ENCODE data around the gene ELMO2.

ELMO2 gene

GRCh38 chr20:46350201-46350985, 56.0 kb downstream of the ELMO2 start:
- no peak for DNase-seq

DNA sequence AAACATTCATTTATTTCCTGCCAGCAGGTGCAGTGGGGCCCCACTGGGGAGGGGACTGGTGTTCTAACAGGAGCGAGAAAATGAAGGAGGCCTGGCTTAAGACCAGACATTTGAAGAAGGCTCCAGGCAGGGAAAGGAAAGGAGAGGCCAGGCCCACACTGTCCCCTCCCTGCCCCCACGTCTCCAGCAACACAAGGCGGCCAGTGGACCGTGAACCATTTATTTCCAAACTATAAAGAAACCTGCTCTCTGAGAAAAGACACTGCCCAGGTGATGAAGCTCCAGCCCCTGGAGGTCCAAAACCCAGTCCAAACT, 56.7 kb downstream of the ELMO2 start:
- no peak for DNase-seq

GRCh38 chr20:46349035-46349741, 57.2 kb downstream of the ELMO2 start:
- DNase-seq, result no peak

- no peak for DNase-seq
These were observed 58.3 kb downstream of the ELMO2 start for GRCh38 chr20:46347841-46348803.

DNA sequence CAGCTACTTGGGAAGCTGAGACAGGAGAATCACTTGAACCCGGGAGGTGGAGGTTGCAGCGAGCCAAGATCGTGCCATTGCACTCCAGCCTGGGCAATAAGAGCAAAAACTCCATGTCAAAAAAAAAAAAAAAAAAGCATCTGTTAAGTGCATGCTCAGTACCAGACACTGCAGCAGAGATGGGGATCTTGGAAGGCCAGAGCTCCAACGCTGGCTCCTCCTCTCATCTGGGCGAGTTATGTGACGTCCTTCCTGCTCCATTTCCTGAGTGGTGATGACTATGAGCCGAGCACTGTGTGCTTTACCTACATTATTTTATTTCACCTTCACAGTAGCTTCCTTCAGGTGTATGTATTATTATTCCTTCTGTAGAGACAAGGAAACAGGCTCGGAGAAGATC, 59.6 kb downstream of the ELMO2 start:
- no peak for DNase-seq

- DNase-seq, result no peak
These were observed 61.8 kb downstream of the ELMO2 start for GRCh38 chr20:46344488-46345162.

- DNase-seq, result no peak
These were observed 62.4 kb downstream of the ELMO2 start for GRCh38 chr20:46343975-46344357.

DNA sequence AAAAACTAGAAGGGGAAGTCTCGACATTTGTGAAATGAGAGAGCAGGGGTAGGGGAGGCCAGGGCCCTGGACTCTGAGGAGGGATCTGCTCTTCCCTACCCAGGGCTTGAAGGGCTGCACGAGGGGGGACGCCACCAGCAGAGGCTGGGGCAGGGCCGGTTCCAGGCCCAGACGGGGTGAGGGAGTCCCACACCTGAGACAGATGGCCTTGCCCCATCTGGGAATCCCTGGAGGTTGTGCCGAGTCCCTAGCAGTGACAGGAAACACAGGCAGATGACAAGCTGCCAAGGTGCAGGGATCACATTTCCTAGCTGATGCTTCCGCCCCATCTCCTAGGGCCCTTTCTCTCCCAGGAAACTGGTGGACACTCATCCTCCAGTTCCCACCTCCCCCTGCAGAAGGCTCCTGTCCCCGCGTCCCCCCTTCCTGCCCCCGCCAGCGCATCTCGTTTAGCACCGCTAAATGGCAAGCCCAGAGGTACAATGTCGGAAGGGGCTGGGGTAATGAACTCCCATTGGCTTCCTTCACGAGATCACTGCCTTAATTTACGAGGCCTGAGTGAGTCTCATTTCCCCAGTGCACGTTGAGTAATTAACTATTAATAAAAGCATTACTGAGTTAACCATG, 63.0 kb downstream of the ELMO2 start:
- DNase-seq, result no peak

DNA sequence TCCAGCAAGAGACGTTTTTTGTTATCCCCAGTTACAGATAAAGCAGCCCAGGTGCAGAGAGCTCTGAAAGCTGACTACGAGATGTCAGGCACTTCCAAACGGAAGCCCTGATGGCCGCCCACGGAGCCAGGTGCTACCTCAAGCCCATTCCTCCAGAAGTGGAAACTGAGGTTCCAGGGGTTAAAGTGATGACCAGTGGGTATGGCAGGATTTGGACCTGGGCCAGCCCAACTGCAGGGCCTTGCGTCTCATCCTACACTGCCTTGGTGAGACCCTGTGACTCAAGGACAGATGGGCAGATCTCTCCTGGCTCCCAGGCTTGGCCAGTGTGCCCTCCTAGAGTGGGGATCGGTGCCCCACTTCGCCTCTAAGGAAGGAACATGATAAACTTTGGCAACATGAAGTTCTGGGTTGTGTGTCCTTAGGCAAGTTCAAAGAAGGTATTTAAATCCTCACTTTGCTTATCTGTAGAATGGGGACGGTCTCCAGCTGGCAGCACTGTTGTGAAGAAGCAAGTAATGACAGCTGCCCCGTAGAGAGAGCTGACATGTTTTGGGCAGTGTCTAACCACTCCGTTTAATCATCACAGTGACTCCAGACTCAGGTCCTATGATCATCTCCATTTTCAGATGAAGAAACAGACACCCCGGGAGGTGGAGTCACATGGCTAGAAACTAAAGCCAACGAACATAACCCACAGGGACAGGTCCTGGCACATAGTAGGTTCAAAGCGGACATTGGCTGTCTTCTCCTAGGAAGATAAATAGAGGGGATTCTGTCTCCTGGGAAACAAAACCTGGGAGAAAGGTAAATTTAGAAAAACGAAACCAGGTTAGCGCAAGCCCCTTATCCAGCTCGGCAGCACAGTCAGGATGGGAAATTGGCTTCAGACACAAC, 63.7 kb downstream of the ELMO2 start:
- no peak for DNase-seq

DNA sequence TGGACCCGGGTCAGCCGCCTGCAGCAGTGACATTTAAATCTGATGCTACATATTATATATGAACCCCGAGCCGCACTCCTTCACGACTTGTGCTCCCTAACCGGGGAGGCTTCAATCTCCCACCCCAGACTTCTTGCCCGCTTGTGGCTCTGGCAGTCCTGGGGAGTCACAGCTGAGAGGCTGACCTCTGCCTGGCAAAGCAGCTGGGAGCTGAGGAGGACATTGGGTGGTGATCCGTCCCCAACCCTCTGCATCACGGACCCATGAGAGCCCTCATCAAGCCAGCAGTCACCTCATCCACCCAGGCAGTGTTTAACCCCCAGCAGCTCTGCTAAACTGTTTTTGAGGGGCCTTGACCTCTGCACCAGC, 64.4 kb downstream of the ELMO2 start:
- no peak for DNase-seq

DNA sequence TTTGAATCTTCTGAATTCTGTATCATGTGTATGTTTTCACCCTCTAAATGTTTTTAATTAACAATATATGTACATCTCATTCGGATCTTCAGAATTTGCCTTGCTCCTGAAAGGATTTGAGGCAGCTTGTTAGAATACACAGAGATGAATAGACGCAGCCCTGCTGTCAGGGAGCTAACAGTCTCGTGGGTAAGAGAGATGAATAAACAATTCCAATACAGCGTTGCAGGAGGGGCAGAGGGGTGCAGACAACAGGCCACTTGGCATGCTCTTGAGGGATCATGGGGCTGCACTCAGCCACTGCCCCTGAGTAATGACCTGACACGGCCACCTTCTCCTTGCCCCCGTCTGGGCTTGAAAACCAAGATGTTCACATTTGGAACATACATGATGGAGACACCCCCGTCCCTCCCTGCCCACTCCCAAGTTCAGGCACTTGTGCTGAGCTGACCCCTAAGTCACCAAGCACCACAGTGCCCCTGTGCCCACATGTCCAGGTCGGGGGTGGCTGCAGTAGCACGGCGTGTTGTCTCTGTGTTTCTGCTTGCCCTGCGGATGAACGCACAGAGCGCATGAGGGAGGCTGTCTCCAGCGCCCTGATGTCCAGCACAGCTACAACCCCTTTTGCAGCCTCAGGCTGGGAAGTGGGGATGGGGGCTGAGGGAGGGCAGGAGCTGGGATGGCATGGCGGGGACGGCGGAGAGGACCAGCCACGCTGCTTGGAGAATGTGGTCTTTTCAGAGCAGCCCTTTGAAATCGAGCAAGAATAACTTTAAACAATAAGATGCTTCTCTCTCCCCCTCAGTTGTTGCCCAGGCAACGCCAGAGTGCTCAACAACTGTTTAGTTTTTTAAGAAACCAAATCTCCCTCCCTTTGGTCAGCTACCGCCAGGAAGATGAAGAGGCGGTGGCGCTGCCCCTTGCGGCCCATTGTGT, 65.1 kb downstream of the ELMO2 start:
- DNase-seq, result no peak

DNA sequence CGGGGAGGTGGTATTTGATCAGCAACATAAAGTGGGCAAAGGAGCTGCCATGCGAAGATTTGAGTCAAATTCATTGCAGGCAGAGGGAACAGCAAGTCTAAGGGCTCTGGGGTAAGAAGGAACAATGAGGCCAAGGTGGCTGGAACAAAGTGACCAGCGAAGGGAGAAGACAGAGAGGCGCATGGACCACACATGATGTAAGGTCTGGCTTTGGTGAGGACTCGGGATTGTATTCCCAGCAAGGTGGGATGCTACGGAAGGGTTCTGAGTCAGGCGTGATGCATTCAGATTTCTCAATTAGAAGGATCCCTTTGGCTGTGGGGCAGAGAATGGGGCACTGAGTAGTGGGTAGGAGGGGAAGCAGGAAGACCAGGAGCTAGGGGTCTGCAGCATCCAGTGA, 67.4 kb downstream of the ELMO2 start:
- DNase-seq, result no peak

DNA sequence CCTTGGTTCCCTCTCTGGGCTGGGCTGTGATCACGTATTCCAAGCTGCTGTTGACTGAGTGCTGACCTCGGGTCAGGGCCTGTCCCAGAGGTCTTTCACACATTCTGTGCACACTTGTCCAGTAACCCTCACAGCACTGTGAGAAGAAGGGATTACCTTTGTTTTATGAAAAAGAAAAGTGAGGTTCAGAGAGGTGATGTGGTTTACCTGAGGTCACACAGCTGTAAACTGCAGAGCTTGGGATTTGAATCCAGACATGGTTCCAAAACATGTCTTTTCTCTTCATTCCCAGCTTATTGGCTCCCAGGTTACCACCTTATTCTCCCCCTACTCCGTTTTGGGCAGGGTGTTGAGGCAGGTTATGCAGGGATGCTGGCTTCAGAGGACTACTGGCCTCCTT, 69.7 kb downstream of the ELMO2 start:
- DNase-seq, result no peak

DNA sequence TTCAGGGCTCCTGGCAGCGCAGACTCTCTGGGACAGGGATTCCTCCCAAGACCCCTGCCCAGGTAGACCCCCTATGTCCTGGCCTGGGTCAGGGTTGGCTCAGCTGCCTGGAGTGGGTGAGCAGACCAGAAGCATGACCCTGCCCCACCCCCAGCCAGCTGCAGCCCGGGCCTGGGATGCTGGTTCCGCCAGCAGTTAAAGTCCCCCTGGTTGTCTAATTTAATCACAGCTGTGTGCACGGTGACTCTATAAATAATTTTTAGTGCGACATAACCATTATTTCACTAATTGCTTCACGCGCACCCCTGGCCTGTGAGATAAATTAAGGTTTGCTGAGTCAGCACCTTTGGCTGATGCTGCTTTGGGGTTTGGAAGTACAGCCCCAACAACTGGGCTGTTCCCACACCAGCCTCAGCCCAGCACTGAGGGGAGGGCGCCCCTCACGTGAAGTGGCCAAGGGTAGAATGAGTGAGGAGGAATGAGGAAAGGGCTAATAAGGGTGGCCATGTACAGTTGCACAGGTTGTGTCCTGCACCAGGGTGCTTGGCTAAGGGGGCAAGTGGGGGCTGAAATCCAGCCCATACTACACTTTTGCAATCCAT, 72.0 kb downstream of the ELMO2 start:
- no peak for DNase-seq

GRCh38 chr20:46333161-46333991, 73.0 kb downstream of the ELMO2 start:
- DNase-seq, result no peak

DNA sequence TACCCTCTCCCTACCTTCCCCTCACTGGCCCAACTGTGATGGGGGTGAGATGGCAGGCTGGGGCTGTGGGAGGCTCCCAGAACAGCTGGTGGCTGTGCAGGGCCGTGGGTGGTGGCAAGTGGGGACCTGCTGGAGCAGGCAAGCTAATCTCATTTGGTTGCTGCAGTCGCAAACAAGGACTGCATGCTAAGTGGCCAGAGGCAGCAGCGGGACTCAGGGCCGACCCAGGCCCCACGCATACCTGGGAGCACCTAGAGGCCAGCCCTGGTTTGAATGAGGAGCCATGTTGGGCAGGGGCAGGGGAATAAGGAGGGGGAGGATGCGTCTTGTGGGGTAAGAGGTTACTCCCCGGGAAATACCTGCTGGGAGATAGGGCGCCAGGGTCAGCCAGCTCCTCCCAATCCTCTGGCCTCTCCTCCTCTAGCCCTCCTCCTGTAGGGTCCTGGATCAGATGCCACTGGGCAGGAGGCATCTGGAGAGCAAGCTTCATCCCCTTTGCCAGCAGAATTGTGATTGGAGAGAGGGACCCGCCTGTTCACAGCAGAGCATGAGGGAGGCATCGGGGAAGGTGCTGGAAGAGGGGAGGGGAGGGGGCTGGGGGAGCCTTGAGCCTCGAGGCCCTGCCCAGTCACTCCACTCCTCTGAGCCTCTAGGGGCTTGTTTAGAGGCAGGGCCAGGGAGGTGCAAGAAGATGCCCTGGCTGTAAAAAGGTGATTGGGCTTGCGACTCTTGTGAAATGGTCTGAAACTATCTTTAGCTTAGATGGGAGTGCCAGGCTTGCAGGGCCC, 73.8 kb downstream of the ELMO2 start:
- no peak for DNase-seq

- DNase-seq, result no peak
These were observed 74.6 kb downstream of the ELMO2 start for GRCh38 chr20:46331611-46332361.

All from cortex of kidney (tissue), 1 donor.